WTC11 (cell line): Measurements from ENCODE around the gene COL20A1. TPM values are rescaled to one million over a fixed set of nuclear protein-coding genes. Genes with fewer than 3 reads are reported as not detected.
"Not testable (repeated sequence)": the region's sequence is repeated elsewhere in the genome, so short reads cannot be mapped to it uniquely, and the experiment has no call there.

Experiments
- ATAC-seq: fragments of 200-7000 bp; cut with Tn5 transposase; 2 replicates; pipeline ENCODE4 v1.10.0; 2021; ENCODE audit warnings: mild to moderate bottlenecking, moderate library complexity
- CTCF ChIA-PET: fragments of 300-600 bp; sonication (Branson Sonifier 250); formaldehyde crosslinking; loops from one replicate; lab custom pipeline; 2021; ENCODE audit warnings: antibody characterized with exemption; lab: Charles Lee
- POLR2A ChIA-PET: fragments of 350-600 bp; sonication (Branson Sonifier 250); formaldehyde crosslinking; loops from one replicate; lab custom pipeline; 2021; ENCODE audit warnings: antibody characterized with exemption; lab: Charles Lee
- DNase-seq: peaks from one replicate; pipeline ENCODE4 v3.0.0; 2021; ENCODE audit warnings: low spot score
- H3K27ac Mint-ChIP-seq: 2 replicates; pipeline ENCODE4 v1.8.0; 2021; ENCODE audit warnings: mixed read lengths
- H3K27me3 Mint-ChIP-seq: 2 replicates; pipeline ENCODE4 v1.8.0; 2021; ENCODE audit warnings: low read depth, mild to moderate bottlenecking, moderate library complexity, mixed read lengths
- H3K36me3 Mint-ChIP-seq: 2 replicates; pipeline ENCODE4 v1.8.0; 2021; ENCODE audit warnings: mixed read lengths
- H3K4me1 Mint-ChIP-seq: 2 replicates; pipeline ENCODE4 v1.8.0; 2022; ENCODE audit warnings: mixed read lengths
- H3K4me3 Mint-ChIP-seq: 2 replicates; pipeline ENCODE4 v1.8.0; 2021; ENCODE audit warnings: mild to moderate bottlenecking, moderate library complexity, mixed read lengths
- H3K9me3 Mint-ChIP-seq: 2 replicates; pipeline ENCODE4 v1.8.0; 2021; ENCODE audit warnings: mixed read lengths
- ATF2 ChIP-seq: sonication (generic); formaldehyde crosslinking; IDR thresholded peaks from 2 replicates; pipeline ENCODE4 v1.8.1; 2022; ENCODE audit warnings: low read depth, missing genetic modification reagents, borderline replicate concordance
- ATF6 ChIP-seq: sonication (generic); formaldehyde crosslinking; IDR thresholded peaks from 2 replicates; pipeline ENCODE4 v1.8.1; 2023; ENCODE audit warnings: mild to moderate bottlenecking, missing genetic modification reagents
- CBFB ChIP-seq: sonication (generic); formaldehyde crosslinking; IDR thresholded peaks from 2 replicates; pipeline ENCODE4 v1.8.1; 2022; ENCODE audit warnings: mild to moderate bottlenecking, low read depth, missing genetic modification reagents
- FOXP1 ChIP-seq: sonication (generic); formaldehyde crosslinking; IDR thresholded peaks from 2 replicates; pipeline ENCODE4 v1.8.0; 2022; ENCODE audit warnings: missing genetic modification reagents, mild to moderate bottlenecking, moderate library complexity, borderline replicate concordance
- IRF2 ChIP-seq: sonication (generic); formaldehyde crosslinking; IDR thresholded peaks from 2 replicates; pipeline ENCODE4 v1.8.0; 2022; ENCODE audit warnings: low read depth, missing genetic modification reagents, borderline replicate concordance
- MYBL2 ChIP-seq: sonication (generic); formaldehyde crosslinking; IDR thresholded peaks from 2 replicates; pipeline ENCODE4 v1.8.1; 2023; ENCODE audit warnings: mild to moderate bottlenecking, moderate library complexity, missing genetic modification reagents
- PRDM15 ChIP-seq: sonication (generic); formaldehyde crosslinking; IDR thresholded peaks from 2 replicates; pipeline ENCODE4 v1.8.0; 2022; ENCODE audit warnings: missing genetic modification reagents
- RORB ChIP-seq: fragments of 250-450 bp; sonication (Bioruptor Pico); IDR thresholded peaks from 2 replicates; pipeline ENCODE4 v1.9.0; 2021; ENCODE audit warnings: mild to moderate bottlenecking
- ZNF423 ChIP-seq: fragments of 250-450 bp; sonication (Bioruptor Pico); IDR thresholded peaks from 2 replicates; pipeline ENCODE4 v2.1.2; 2022; ENCODE audit warnings: mild to moderate bottlenecking, moderate library complexity
- total RNA-seq: library from RNA; stranded (reverse); gene quantifications from 3 replicates; pipeline ENCODE4 v1.2.3, GENCODE V29; 2021
- TF ChIP-seq, protein P1 (sequence below): sonication (generic); formaldehyde crosslinking; conservative IDR thresholded peaks from 2 replicates; pipeline ENCODE4 v1.8.1; 2022; ENCODE audit warnings: mild to moderate bottlenecking, missing genetic modification reagents
- TF ChIP-seq, protein P2 (sequence below): fragments of 200-600 bp; IDR thresholded peaks from 2 replicates; pipeline ENCODE4 v1.8.0; 2022; ENCODE audit warnings: antibody characterized with exemption

Gene COL20A1
- total RNA-seq, 1 experiment from 2014 or later, result 1.3 TPM

GRCh38 chr20:63379296-63379695 lies 86.3 kb downstream of the COL20A1 start:
- Mint-ChIP-seq H3K4me3 (no peak overlapping the region), H3K27ac (no peak overlapping the region), H3K27me3 (no peaks in the 10 kb centered on the region; the same call in 1 of the 2 replicates), H3K36me3 (no peaks in the 10 kb centered on the region), H3K9me3 (no peaks in the 10 kb centered on the region), H3K4me1 (peaks cover 18% of the 10 kb centered on the region)
- ChIA-PET POLR2A (no interaction called here), CTCF (interaction anchor here (0.8 to 3.4 kb wide), 13 partner anchors 15 to 155 kb away, joined by 3 to 98 read pairs (median 14); partner anchors contain the start of genes CHRNA4 and COL20A1)
- no peak for ATAC-seq
- 0 out of 2 replicates have a peak, but pooled peaks have one; percentile 24 for TF ChIP-seq ATF6 (CRISPR knock-in tag)
- no peak for TF ChIP-seq IRF2 (CRISPR knock-in tag)
- no peak for DNase-seq

DNA sequence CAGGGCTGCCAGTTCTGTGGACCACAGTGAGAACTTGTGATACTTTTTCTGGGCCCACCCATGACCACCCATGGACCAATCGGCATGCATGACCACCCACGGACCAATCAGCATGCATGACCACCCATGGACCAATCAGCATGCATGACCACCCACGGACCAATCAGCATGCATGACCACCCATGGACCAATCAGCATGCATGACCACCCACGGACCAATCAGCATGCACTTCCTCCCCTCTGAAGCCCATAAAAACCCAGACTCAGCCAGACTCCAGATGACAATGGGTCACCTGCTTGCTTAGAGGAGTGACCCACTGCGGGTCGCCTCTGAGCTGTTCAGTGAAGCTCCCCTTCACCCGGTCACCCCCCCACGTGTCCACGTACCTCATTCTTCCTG lies 86.9 kb downstream of the COL20A1 start:
- DNase-seq, H3K27me3 Mint-ChIP-seq, H3K9me3 Mint-ChIP-seq, H3K4me3 Mint-ChIP-seq, POLR2A ChIA-PET, H3K36me3 Mint-ChIP-seq, H3K27ac Mint-ChIP-seq, ATAC-seq: not testable (repeated sequence)
- CTCF ChIA-PET, result interaction anchor here (0.6 to 4.8 kb wide), 9 partner anchors 10 to 126 kb away, joined by 3 to 191 read pairs (median 18); partner anchors contain the start of genes CHRNA4 and COL20A1
- peaks cover 18% of the 10 kb centered on the region for H3K4me1 Mint-ChIP-seq

GRCh38 chr20:63380346-63380870 lies 87.4 kb downstream of the COL20A1 start:
- H3K4me1 Mint-ChIP-seq, result peaks cover 18% of the 10 kb centered on the region
- TF ChIP-seq, protein P1, sequence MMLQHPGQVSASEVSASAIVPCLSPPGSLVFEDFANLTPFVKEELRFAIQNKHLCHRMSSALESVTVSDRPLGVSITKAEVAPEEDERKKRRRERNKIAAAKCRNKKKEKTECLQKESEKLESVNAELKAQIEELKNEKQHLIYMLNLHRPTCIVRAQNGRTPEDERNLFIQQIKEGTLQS (CRISPR knock-in tag), result no peak
- TF ChIP-seq CBFB, result no peak
- TF ChIP-seq ATF2 (CRISPR knock-in tag), result no peak
- TF ChIP-seq MYBL2 (CRISPR knock-in tag), result 0 out of 2 replicates have a peak, but pooled peaks have one; percentile 31
- TF ChIP-seq PRDM15, result no peak
- POLR2A ChIA-PET, result interaction anchor here (0.9 kb wide), 1 partner anchor 69 kb away, joined by 3 read pairs; no protein-coding TSS in a partner anchor
- no peak for ATAC-seq
- H3K9me3 Mint-ChIP-seq, result peaks cover 8% of the 10 kb centered on the region
- peaks cover 7% of the 10 kb centered on the region for H3K36me3 Mint-ChIP-seq
- CTCF ChIA-PET, result interaction anchor here (0.6 to 4.8 kb wide), 13 partner anchors 9 to 157 kb away, joined by 3 to 191 read pairs (median 10); partner anchors contain the start of genes CHRNA4, COL20A1 and NKAIN4
- no peak for DNase-seq
- no peak overlapping the region; the same call in 1 of the 2 replicates for H3K27ac Mint-ChIP-seq
- no peak overlapping the region for H3K4me3 Mint-ChIP-seq
- peaks cover 2% of the 10 kb centered on the region for H3K27me3 Mint-ChIP-seq

DNA sequence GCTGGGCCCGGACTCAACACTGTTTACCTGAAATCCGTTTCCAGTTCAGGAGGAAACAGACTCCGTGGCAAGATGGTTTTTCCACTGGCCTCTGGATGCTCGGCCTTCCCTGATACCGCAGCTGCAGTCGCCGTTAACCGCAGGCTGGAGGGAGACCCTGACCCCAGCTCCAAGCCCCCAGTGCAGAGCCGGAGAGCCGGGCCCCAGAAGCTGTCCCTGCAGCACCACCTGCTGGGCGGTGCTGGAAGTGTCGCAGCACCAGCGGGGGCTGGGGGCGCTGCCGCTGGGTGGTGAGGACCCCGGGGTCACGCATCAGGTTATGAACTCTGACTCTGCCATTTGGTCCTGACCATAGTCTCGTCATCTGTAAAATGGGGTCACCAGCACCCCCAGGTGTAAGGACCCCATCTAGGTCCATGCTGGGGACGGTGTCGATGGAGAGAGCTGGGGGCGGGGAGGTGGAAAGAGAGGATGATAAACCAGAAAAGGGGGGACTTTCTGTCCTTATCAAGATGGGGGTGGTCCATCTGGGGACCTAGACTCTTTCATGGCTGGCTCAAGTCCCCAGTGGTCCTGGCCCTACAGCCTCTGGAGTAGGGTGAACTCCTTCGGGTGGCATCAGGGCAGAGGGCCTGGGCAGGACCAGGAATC lies 88.9 kb downstream of the COL20A1 start:
- ATAC-seq, result peak; percentile 65

More for the DNA sequence above, 88.9 kb downstream of the COL20A1 start:
- peak; percentile 79 for DNase-seq
- Mint-ChIP-seq H3K36me3 (peaks cover 22% of the 10 kb centered on the region), H3K4me1 (peaks cover 18% of the 10 kb centered on the region), H3K9me3 (peaks cover 23% of the 10 kb centered on the region), H3K27ac (no peak overlapping the region), H3K4me3 (no peak overlapping the region), H3K27me3 (peaks cover 15% of the 10 kb centered on the region)
- ChIA-PET CTCF (interaction anchor here (0.5 to 4.8 kb wide), 63 partner anchors 9 to 599 kb away, joined by 3 to 191 read pairs (median 4); partner anchors contain the start of genes CHRNA4, COL20A1 and NKAIN4), POLR2A (interaction anchor here (1.2 to 1.3 kb wide), 2 partner anchors 34 to 73 kb away, joined by 3 read pairs; no protein-coding TSS in a partner anchor)
- TF ChIP-seq RORB (CRISPR knock-in tag) (no peak), ZNF423 (CRISPR knock-in tag) (peak; percentile 33; the same call in 1 of the 2 replicates), FOXP1 (CRISPR knock-in tag) (peak; percentile 25; the same call in 1 of the 2 replicates)
- TF ChIP-seq, protein P2, sequence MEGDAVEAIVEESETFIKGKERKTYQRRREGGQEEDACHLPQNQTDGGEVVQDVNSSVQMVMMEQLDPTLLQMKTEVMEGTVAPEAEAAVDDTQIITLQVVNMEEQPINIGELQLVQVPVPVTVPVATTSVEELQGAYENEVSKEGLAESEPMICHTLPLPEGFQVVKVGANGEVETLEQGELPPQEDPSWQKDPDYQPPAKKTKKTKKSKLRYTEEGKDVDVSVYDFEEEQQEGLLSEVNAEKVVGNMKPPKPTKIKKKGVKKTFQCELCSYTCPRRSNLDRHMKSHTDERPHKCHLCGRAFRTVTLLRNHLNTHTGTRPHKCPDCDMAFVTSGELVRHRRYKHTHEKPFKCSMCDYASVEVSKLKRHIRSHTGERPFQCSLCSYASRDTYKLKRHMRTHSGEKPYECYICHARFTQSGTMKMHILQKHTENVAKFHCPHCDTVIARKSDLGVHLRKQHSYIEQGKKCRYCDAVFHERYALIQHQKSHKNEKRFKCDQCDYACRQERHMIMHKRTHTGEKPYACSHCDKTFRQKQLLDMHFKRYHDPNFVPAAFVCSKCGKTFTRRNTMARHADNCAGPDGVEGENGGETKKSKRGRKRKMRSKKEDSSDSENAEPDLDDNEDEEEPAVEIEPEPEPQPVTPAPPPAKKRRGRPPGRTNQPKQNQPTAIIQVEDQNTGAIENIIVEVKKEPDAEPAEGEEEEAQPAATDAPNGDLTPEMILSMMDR, result peak; percentile 95
